HG03280 (cell line): ENCODE measurements around the gene KIAA0513.

Experiments
- ATAC-seq: cut with Tn5 transposase; IDR thresholded peaks from one replicate; pipeline ENCODE4 v1.9.1; 2021; ENCODE audit warnings: mild to moderate bottlenecking, moderate library complexity; ENCODE audit not compliant: unreplicated experiment

Gene KIAA0513, protein sequence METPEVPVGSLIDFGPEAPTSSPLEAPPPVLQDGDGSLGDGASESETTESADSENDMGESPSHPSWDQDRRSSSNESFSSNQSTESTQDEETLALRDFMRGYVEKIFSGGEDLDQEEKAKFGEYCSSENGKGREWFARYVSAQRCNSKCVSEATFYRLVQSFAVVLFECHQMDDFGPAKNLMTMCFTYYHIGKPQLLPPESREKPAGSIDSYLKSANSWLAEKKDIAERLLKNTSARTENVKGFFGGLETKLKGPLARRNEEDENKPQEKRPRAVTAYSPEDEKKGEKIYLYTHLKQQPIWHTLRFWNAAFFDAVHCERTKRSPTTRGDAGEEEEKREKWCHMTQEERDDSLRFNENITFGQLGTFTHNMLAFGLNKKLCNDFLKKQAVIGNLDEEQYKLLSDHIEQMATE

DNA sequence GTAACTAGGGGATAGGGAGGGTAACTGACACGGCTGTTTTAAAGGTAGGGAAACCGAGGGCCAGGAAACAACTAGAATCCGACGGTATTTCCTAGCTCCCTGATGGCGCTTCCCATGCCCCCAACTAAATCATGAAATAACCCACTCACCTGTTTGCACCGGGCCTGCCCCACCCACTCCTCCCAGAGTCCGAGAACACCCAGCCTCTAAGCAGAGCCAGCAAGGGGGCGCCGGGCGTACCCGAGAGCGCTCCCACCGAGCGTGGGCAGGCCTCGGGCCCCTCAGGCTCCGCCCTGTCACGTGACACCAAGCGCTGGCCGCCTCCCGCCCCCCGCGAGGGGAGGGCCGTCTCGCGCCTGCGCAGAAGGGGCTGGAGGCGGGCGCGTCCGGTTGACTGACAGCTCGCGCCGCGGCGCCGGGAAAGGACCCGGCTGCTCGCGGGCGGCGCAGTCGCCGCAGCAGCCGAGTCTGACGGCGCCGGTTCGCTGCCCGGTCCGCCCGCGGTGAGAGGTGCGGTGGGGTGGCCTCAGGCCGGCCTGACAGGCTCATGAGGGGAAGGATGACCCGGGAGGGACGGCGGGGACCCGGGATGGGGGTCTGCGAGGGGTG lies at the start of gene KIAA0513:
Gene KIAA0513 (plus strand): TSS at position 447 of the 609 bp plus-strand sequence. CDS start 39,277 bp downstream, outside the sequence.
- peak; percentile 82 for ATAC-seq

DNA sequence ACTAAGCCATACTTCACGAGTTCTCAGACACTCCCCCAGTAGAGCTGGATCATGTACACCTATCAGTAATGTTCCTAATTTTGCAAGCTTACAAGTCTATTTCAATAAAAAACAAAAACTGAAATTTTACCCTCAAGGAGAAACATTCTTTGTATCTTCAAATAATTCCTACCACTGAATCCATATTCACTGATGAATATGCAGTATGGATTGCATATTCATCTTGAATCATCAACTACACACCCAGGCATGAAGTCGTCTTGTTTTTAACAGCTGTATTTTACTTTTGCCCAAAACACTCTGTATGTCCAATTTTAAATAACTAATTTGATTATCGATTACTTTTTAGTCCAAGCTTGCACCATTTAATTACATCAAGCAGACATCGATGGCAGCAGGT lies 48.1 kb upstream of the KIAA0513 start:
- ATAC-seq = no peak

DNA sequence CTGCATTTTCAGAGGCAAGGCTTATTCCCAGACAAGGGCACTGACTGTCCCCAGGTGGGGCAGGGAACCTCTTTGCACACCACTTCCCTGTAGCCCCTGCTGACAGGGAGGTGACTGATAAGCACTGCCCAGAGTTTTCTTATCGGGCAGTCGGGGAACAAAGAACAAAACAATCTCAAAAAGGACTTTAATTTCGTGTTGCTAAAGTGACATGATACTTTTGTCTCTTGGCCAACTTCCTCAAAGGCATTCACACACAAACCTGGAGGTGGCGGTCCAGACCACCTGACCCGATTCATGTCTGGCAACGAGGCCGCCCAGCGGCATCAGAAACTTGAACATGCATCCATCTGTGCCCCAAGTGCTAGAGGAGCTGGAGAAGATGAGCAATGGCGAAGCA lies 45.2 kb upstream of the KIAA0513 start:
- ATAC-seq = no peak

DNA sequence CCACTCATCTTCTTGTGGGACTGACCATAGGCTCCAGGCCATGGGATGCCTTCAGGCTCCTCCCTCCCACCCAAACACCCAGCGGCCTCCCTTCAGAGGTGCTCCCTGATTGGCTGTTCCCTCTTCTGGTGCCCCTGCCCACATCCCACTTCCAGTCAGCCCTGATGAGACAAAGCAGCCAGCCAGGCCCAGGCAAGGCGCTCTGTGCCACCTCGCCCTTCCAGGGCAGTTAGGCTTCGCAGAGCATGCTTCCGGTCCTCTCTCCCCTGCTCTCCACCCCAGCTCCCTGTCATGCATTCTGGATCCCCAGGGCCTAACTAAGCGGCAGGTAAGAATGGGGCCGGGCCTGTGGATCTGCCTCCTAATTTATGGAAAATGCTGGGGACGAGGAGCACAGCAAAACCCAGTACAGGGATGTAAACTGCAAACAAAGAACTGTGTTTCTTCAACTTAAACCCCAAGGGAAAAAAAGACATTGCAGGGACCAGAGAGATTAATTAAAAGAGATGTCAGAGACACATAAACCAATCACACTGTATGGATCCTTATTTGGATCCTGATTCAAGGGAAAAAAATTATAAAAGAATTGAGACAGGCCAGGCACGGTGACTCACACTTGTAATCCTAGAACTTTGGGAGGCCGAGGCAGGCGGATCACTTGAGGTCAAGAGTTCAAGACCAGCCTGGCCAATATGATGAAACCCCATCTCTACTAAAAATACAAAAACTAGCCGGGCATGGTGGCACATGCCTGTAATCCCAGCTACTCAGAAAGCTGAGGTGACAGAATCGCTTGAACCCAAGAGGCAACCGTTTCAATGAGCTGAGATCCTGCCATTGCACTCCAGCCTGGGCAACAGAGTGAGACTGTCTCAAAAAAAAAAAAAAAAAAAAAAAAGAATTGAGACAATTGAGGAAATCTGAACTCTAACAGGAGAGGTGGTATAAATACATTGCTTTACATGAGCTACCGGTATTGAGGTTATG lies 42.2 kb upstream of the KIAA0513 start:
- no peak for ATAC-seq

DNA sequence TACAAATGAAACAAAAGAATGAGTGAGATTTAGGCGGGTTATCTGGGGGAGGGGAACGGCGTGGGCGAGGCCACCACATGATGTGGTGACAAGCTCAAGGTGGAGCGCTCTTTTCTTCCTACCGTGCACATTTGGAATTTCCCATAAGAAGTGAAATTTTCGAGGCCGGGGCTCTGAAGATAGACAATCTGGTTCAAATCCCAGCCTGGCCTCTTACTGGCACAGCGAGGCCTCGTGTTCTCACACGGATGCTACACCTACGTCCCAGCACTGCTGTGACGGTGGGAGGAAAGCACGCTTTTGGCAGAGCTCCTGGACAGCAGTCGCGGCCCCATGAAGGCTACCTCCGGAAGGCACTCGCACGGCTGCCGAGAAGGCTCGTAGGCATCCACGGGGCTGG lies 41.5 kb upstream of the KIAA0513 start:
- ATAC-seq = no peak

DNA sequence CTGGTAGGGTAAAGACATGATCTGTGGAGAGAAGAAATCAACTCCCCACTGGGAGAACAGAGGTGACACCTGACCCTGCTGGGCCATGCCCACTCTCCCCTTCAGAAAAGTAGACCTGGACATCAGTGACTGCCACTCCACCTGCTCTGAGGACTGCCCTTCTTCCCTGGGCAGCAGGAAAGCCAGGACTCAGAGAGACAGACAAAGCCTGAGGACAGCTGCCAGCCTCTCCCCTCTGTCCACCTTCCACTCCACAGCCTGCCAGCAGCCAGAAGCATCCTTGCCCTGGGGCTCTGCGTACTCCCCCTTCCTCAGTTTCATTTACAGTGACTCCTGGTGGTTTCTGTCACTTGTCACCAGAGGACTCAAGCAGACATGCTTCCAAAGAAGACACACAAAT lies 40.7 kb upstream of the KIAA0513 start:
- no peak for ATAC-seq

DNA sequence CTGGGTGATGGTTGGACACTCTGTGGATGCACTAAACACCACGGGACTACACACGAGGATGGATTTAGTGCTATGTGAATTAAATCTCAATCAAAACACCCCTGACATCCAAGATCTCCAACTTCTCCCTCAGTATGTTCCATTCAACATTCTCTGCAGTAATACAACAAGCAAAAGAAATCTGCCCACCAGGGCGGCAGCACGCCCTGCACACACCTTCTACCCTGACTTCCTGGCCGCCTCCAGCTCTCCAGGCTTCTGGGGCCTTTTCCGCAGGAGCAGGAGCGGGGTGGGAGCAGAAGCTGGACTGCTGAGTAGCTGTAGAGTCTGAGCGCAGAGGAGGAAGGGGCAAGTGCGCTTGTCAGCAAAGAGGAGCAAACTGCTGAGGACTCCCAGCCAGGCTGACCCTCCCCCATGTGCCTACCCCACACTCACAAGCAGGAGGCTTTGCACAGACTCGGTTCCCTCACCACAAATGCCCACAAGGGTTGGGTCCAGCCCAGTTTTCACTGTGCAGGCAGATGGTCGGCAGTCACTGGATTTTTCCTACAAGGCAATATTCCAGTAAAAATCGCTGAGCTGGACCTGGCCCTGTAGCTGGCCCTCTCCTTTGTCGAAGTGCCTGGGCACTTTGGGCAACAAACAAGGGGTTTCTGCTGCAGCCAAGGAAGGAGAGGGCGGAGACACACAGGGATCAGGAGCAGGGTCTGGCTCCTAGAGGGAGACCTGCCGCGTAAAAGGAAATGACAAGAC lies 39.1 kb upstream of the KIAA0513 start:
- ATAC-seq = no peak

DNA sequence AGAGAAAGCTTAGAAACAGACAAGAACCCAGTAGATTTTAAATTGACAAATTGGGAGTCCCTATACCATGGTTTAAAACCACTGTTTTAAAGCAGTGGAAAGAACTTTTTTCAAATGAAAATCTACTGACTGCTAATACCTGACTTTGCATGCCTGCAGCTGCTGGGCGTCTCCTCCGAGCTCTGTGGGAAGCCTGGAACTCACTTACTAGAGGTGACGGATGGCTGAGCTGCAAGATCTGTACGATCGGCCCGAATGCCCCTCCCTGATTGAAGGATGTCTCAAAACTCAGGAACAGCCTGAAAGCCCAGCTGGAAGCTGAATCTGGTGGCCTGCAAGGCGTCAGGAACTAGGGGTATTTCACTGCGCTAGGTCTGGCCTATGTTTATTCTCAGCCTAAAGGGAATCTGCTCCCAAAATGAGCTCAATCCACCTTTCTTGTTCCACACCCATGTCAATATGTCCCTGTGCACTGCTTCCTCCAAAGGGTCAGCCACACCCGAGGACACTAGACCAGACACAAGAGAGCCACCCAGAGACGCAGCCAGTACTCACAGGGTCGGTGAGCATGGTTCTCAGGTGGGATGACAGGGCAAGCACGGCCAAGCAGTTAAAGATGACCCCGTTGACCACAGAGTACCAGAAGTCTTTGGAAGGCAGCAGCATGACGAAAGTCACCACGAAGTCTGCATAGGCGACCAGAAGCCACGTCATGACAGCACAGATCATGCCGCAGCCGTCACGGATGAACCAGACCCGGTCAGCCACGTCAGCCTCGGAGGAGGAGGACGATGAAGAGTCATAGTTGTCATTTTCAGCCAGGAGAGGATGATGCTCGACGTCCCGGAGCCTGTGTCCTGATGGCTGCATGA lies 37.6 kb upstream of the KIAA0513 start:
- ATAC-seq = no peak

DNA sequence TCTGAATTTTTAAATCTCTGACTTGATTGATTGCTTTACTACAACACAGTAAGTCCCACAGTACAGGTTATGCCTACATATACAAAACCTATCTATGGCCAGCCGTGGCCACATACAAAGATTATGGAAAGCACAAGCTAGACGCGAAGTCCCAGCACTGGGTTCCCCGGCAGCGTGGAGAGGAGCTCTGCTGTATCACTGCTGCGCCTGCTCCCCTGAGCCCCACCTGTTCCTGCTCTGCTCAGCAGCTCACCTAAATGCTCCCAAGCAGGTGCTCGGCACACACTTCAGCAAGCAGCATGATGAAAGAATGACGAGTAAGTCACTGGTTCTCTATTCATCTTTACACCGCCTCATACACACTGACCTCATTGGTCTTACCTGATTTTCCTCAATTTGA lies 36.8 kb upstream of the KIAA0513 start:
- ATAC-seq = no peak

DNA sequence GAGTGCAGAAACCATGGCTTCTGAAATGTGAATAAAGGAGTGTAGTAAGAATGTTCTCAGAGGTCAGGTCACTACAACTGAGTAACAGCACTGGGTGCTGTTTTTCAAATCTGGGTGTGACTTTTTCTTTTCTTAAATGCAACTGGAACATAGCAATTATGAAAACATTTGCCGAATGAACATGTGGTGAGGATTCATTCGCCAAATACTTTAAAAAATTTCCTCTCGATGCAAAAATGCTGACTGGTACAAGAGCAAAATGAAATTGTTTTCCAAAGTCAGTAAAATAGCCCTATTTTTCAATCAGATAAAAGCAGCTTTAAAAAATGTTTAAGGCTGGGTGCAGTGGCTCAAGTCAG lies 34.9 kb upstream of the KIAA0513 start:
- no peak for ATAC-seq

DNA sequence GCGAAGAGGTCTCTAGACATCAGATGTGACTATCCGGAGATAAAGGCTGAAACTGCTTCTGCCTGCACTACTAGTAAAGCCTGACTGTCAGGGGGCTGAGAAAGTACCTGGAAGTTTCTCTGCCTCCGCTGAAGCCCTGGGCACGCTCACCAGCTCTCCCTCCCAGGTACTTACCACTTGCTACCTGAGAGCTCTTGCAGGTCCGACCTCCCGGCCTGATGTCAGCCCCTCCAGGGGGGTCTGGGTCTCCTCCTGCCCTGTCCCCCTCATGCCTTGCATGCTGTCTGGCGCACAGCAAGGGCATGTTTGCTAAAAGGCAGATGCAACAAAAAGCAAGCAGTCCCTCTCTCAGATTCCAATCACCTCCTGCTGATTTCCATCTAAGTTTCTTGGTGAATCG lies 33.7 kb upstream of the KIAA0513 start:
- no peak for ATAC-seq

DNA sequence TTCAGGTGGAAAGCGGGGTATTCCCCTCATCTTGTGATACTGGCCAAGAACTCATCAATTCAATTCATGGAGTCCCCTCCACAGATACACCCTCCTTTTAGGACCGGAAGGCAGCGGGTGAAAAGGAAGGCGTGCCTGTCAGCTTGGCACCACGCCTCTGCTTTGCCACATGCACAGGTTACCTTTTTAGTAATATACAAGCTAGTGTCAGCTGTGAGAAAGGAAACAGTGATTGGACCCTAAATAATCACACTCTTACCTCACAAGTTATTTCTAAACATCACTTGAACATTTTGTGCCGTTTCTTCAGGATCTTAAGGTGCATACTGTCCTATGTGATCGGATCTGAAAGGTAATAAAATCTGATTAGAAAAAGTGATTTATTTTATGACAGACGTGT lies 31.9 kb upstream of the KIAA0513 start:
- no peak for ATAC-seq

DNA sequence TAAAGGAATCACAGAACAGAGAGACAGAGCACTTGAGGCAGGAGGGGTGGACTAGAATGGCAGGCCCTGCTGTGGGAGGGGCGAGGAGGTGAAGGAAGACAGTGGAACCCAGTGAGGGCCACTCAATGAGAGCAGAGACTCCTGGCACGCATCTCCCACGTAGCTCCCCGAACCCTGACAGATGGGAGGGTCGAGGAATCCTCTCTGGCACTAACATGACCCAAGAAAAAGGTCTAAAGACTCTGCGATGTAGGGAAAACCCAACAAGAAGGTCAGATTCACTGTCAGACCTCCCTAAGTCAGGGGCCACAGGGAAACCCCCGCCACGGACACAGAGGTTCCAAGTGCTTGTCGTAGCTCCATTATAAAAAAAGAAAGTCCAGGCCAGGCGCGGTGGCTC lies 31.2 kb upstream of the KIAA0513 start:
- no peak for ATAC-seq

DNA sequence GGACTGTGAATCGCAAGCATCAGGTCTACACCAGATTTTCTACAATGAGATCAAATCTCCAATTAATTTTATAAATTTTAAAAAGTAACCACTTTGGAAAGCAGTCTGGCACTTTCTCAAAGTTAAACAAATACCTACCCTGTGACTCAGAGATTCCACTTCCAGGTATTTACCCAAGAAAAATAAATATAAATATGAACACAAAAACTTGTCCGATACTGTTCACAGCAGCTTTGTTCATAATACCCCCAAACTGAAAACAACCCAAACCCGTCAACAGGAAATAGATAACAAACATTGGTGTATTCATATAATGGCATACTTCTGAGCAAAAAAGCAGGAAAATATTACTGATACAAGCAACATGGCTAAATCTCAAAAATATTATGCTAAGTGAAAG lies 28.4 kb upstream of the KIAA0513 start:
- no peak for ATAC-seq

DNA sequence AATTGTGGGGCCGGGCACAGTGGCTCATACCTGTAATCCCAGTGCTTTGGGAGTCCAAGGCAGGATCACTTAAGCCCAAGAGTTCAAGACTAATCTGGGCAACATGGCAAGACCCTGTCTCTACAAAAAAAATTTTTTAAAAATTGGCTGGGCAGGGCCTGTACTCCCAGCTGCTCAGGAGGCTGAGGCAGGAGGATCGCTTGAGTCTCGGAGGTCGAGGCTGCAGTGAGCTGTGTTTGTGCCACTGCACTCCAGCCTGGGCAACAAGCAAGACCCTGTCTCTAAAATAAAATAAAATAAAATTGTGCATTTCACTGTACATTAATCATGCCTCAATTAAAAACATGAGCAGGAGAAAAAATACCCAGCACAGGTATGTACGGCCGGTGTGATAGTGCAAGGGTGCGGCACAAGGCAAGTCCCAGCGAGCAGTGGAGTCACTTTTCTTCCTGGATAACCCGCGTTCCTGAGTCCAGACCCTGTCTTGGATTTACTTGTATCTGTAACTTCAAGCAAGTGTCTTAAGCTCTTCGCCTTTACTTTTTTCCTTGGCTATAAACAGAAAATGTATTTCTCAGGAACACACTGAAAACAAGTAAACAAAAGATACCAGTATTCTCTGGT lies 27.6 kb upstream of the KIAA0513 start:
- no peak for ATAC-seq

DNA sequence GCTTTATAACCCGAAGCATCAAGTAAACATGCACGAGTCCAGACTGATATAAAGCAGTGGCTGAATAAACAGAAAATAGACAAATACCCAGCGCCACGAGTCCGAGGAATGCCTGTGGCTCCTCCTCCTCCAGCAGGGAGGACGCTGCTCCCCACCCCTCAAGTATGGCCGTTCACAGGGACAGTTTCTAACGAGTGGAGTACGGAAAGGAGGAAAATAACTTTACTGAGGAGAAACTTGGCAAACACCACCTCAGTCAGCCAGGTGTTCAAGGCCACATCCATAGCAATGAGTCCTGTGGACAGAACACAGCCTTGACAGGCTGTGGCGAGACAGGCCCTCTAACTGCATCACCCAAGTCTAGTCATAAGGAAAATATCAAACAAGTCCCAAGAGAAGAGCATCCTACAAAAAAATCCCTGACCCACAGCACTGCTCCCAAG lies 25.5 kb upstream of the KIAA0513 start:
- ATAC-seq = no peak

DNA sequence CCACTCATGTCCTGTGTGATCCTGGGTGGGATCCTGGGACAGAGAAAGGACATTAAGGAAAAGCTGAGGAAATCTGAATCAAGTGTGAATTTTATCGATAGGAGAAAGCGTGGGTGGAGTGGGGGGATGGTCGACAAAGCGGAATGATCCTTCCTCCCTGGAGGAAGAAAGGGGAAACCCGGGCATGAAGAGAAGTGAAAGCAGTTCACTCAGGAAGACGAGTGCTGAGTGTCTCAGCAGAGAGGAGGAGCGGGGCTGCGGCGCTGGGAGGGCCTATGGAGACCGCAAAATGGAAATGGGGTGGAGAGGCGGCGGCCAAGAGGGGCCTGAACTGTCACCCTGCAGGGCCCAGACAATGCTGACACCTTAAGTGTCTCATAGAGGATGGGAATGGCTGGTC lies 25.0 kb upstream of the KIAA0513 start:
- no peak for ATAC-seq

DNA sequence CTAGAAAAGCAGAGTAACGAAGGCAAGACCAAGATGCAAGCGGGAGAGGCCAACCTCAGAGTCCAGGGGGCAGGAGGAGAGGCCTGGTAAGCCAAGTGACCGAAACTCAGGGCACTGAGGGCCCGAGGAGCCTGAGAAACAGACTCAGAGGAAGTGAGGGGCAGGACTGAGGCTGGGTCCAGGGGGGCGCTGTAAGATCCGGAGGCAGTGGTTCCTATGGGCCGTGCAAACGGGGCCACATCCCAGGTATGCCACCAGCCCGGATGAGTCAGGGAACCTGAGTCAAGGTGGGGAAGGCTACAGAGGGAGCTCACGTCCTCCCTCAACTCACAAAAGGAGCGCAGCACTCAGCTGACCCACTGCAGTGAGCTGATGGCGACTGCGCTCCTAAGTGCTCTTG lies 24.5 kb upstream of the KIAA0513 start:
- ATAC-seq = no peak
